NCI-H2107 treated with DMSO at 0.1 percent for 48 hours (cell line): Measurements from ENCODE around the gene TSHZ2.
"Not testable (repeated sequence)": the region's sequence is repeated elsewhere in the genome, so short reads cannot be mapped to it uniquely, and the experiment has no call there.

Experiments used
- DNase-seq: peaks from one replicate; lab custom pipeline; 2025; ENCODE audit not compliant: unreplicated experiment; lab: John Stamatoyannopoulos, UW

The TSHZ2 gene

DNA sequence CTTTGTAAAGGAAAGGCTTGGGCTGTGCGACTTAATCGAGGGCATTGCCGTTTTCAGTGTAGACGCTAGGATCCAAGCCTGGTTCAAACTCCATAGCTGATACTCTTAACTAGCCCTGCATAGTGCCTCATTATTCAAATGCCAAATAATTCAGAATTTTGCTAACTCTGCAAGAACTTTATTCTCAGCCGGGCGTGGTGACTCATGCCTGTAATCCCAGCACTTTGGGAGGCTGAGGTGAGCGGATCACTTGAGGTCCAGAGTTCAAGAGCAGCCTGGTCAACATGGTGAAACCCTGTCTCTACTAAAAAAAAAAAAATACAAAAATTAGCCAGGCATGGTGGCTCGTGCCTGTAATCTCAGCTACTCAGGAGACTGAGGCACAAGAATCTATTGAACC, 394.8 kb downstream of the TSHZ2 start:
- DNase-seq = not testable (repeated sequence)

- no peak for DNase-seq
These were observed 397.7 kb downstream of the TSHZ2 start for GRCh38 chr20:53369871-53370270.

- no peak for DNase-seq
These were observed 398.3 kb downstream of the TSHZ2 start for GRCh38 chr20:53370345-53370961.

- no peak for DNase-seq
These were observed 399.1 kb downstream of the TSHZ2 start for GRCh38 chr20:53371216-53371615.

DNA sequence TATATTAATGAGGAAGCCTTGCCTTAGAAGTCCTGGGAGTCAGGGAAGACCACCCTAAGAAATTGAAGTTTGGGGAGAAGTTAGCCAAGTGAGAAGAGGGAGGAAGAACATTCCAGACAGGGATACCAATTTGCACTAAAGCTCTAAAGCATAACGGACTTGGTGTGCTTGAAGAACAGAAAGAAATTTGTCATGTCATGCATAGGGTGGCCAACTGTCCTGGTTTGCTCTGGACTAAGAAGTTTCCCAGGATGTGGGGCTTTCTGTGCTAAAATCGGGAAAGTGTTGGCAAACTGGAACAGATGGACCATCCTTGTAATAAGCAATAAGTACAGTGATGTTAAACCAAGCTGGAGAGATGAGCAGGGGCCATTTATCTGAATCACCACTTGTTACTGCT, 403.9 kb downstream of the TSHZ2 start:
- no peak for DNase-seq

- DNase-seq = no peak
These were observed 407.1 kb downstream of the TSHZ2 start for GRCh38 chr20:53379014-53379832.

DNA sequence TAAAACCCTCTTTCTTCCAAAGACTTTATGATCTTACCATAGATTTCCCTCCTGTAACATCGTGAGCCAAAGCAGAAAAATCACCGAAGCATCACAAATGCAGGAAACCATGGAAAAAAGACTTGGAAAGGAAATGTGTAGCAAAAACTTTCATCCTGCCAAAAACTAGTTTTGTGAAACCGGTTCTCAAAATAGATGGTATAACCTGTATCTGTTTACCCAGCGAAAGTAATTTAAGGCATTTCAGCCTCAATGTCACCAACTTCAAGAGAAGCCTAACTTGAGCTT, 407.6 kb downstream of the TSHZ2 start:
- DNase-seq = no peak

DNA sequence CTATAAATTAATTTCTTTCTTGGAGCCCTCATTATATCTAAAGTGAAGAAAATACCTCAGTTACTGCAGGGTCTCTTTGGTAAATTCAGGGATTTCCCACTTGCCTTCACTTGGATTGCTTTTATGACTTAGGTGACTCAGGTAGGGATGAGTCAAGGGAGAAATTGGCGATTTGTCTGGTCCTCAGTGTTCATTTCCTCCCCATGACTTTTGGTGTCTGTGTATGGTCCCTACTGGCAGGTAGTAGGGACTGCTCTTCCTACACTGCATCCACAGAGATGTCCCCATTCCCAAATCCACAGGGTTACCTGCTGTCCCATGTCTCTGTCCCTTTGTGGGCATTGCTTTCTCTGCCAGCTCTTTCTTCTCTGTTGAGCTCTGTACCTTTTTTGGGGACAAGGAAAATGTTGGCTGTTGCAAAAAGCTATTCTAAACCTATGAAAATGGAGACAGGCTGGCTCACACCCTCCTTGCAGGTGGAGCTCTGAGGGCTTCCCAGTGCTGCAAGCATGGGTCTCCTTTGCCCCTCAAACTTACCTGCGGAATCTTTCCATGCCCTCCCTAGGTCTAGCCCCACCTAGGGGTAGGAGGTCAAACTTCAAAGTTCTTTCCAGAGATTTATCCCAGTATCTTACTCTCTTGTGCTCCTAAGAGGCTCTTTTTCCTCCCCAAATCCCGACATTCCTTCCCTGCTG, 409.6 kb downstream of the TSHZ2 start:
- DNase-seq = no peak

DNA sequence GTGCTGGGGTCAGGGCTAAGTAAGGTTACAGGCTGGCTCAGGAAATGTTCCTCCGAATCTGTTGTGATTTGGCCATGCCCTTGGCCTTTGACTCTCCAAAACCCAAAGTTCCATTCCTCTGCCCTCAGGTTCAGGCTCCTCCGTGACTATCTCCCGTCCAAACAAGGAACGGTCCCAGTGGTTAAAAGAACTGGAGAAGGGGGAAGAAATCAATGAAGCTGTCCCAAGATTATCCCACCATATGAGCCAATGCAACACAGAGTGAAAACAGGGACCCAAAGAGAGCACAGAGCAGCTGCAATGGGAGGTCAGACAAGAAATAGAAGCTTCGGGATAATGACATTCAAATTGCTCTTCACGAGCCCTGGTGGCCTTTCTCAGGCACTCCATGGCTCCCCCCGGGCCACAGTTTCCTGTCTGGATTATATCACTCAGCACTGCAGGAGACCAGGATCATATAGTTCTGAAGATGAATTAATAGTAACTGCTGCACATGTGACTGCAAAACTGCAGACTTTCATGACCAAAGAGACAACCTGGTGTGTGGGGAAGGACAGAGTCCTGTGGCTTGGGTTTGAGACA, 410.2 kb downstream of the TSHZ2 start:
- no peak for DNase-seq

- no peak for DNase-seq
These were observed 411.8 kb downstream of the TSHZ2 start for GRCh38 chr20:53383916-53384315.

DNA sequence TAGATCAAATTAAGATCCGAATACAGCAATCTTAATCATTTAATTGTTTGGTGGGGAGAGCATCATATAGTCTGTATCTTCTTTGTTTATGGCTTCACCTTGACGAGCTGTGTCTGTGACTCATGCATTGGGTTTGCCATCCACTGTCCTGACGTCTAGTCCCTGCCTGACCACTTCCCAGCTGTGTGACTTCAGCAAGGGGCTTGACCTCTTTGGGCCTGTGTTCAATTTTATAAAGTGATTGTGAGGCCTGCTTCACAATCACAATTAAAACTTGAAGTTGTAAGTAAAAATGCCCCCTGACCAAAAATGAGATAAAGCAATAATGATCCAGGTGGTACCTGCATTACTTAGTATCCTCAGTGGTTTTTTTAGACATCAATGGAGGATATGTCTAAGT, 412.2 kb downstream of the TSHZ2 start:
- no peak for DNase-seq

GRCh38 chr20:53385941-53386767, 414.0 kb downstream of the TSHZ2 start:
- no peak for DNase-seq

DNA sequence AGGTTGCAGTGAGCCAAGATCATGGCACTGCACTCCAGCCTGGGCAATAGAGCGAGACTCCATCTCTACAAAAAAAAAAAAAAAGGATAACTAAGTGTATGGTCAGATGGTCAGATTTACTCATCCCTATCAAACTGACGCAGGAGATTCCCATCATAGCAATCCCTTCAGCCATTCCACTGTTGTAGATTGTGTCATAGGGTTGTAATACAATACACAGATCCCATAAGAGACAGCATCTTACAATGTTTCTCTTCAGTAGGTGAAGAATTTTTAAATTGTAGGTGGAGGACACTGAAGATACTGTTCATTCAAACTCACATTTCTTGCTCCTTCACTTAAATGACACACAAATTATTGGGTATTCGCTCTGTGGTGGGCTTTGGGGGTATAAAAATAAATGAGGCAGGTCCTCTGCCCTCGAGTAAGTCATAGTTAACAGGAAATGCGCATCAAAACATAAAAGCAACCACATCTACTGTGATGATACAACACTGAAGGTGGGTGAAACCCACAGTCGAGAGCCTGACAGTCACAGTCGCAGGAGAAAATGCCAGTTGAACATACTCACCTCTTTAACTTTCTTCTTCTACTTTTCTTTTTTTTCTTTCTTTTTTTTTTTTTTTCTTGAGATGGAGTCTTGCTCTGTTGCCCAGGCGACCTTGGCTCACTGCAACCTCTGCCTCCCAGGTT, 416.0 kb downstream of the TSHZ2 start:
- DNase-seq = no peak

GRCh38 chr20:53389516-53390300, 417.6 kb downstream of the TSHZ2 start:
- DNase-seq = no peak

DNA sequence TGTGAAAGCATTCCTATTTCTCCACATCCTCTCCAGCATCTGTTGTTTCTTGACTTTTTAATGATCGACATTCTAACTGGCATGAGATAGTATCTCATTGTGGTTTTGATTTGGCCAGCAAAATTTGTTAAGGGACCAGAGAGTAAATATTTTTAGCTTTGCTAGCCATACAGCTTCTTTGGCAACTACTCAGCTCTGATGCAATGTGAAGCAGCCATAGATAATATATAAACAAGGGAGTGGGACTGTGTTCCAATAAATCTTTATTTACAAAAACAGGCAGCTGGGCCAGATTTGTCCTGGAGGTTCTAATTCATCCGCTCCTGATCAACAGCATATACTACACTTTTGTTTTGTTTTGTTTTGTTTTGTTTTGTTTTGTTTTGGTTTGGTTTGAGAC, 418.6 kb downstream of the TSHZ2 start:
- no peak for DNase-seq

GRCh38 chr20:53394433-53394832, 422.3 kb downstream of the TSHZ2 start:
- no peak for DNase-seq

DNA sequence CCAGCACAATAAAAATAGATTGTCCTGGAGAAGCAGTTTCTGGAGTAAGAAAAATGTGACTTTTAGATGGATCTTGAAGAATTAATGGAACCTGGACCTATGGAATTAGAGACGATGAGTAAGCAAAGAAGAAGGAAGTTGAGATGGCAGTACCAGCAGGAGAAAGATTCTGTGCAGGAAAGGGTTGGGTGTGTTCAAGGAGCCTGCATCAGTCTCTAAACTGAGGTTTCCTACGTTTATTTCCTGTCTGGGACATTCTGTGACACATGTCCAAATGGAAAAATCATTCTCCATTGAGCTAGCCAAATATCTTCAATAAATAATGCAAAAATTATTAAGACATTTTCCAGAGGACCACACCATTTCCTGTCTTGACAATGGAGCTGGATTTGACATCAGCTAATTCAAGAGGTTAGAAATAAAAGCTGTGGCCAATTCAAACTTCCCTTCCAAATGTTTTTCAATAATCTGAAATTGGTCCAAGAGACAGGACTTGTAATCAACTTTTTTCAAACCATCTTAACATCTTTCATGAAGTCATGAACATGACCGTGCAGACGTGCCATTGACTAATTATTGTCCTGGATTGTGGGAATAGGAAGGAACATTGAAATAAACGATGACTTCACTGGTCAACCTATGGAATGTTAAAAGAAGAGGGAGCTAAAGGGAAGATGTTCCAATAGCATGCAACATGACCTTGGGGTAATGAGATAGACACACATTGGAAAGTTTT, 423.2 kb downstream of the TSHZ2 start:
- DNase-seq = no peak

DNA sequence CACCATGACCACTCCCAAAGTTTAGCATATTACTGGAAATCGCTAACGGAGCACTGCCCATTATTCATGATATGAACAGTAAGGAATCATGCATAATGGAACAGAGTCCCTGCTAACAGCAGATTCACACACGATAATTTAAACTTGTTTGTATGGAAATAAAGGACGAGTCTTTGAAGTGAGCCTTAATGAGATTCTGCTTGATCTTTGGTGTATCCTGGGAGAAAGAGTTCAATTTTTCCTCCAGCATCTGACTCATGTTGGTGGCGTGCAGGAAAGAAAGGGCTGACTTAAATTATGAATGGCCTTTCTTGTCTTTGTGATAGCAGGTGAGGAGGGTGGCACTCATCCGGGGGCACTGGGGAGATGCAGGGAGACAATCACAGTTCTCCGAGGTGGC, 426.9 kb downstream of the TSHZ2 start:
- no peak for DNase-seq
